ENCODE results near the gene LCN9.

DNA sequence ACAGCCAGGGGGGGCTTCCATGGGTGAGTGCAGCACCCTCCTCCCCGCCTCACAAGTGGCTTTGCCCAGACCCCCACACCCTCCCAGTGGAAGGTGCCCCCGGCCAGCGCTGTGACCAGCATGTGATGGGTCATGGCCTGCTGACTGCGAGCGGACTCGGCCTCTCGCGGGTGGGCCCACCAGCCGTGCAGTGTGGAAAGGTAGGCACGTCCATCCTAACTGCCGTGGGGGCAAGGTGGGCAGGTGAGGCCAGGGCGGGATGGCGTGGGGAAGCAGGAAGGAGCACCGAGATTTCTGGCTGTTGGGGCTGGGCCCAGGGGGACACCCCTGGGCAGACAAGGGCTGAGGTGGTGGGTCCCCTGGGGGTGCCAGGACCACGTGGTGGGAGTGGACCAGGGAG, 24.1 kb downstream of the LCN9 start:
- TF ChIP-seq, protein P1, sequence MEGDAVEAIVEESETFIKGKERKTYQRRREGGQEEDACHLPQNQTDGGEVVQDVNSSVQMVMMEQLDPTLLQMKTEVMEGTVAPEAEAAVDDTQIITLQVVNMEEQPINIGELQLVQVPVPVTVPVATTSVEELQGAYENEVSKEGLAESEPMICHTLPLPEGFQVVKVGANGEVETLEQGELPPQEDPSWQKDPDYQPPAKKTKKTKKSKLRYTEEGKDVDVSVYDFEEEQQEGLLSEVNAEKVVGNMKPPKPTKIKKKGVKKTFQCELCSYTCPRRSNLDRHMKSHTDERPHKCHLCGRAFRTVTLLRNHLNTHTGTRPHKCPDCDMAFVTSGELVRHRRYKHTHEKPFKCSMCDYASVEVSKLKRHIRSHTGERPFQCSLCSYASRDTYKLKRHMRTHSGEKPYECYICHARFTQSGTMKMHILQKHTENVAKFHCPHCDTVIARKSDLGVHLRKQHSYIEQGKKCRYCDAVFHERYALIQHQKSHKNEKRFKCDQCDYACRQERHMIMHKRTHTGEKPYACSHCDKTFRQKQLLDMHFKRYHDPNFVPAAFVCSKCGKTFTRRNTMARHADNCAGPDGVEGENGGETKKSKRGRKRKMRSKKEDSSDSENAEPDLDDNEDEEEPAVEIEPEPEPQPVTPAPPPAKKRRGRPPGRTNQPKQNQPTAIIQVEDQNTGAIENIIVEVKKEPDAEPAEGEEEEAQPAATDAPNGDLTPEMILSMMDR (IDR thresholded peaks at IDR 0.05; ENCODE audit: insufficient read depth, low read length): no peak
- TF ChIP-seq POLR2AphosphoS5 (IDR thresholded peaks at IDR 0.05; ENCODE audit: low read depth): no peak
- TF ChIP-seq, protein P2, sequence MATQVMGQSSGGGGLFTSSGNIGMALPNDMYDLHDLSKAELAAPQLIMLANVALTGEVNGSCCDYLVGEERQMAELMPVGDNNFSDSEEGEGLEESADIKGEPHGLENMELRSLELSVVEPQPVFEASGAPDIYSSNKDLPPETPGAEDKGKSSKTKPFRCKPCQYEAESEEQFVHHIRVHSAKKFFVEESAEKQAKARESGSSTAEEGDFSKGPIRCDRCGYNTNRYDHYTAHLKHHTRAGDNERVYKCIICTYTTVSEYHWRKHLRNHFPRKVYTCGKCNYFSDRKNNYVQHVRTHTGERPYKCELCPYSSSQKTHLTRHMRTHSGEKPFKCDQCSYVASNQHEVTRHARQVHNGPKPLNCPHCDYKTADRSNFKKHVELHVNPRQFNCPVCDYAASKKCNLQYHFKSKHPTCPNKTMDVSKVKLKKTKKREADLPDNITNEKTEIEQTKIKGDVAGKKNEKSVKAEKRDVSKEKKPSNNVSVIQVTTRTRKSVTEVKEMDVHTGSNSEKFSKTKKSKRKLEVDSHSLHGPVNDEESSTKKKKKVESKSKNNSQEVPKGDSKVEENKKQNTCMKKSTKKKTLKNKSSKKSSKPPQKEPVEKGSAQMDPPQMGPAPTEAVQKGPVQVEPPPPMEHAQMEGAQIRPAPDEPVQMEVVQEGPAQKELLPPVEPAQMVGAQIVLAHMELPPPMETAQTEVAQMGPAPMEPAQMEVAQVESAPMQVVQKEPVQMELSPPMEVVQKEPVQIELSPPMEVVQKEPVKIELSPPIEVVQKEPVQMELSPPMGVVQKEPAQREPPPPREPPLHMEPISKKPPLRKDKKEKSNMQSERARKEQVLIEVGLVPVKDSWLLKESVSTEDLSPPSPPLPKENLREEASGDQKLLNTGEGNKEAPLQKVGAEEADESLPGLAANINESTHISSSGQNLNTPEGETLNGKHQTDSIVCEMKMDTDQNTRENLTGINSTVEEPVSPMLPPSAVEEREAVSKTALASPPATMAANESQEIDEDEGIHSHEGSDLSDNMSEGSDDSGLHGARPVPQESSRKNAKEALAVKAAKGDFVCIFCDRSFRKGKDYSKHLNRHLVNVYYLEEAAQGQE (IDR thresholded peaks at IDR 0.05; ENCODE audit: insufficient replicate concordance, low read depth): no peak
- no peak for TF ChIP-seq GABPA (IDR thresholded peaks at IDR 0.05; ENCODE audit: low read depth)

All from HL-60 (cell line).